Osteoblast (primary cell): ENCODE results near the gene NCK2. TPM values are rescaled to one million over a fixed set of nuclear protein-coding genes. Genes with fewer than 3 reads are reported as not detected.

Experiments
- DNase-seq: peaks from one replicate; pipeline ENCODE4 v3.0.0; 2011; ENCODE audit warnings: low spot score, mixed read lengths; ENCODE audit not compliant: insufficient read length; ENCODE audit errors: missing footprints
- H2AFZ ChIP-seq: 2 replicates; pipeline ENCODE4 v1.6.0; 2011; ENCODE audit warnings: mild to moderate bottlenecking, low read length
- H3K27ac ChIP-seq: 2 replicates; pipeline ENCODE4 v1.5.1; 2011; ENCODE audit warnings: mild to moderate bottlenecking, low read depth, low read length, moderate library complexity
- H3K27me3 ChIP-seq: 2 replicates; pipeline ENCODE4 v1.6.0; 2012; ENCODE audit warnings: mild to moderate bottlenecking, control low read depth, inconsistent platforms, low read length, moderate library complexity; ENCODE audit not compliant: insufficient read depth
- H3K36me3 ChIP-seq: 2 replicates; pipeline ENCODE4 v1.5.1; 2011; ENCODE audit warnings: mild to moderate bottlenecking, low read length, control low read depth, moderate library complexity; ENCODE audit not compliant: insufficient read depth
- H3K4me1 ChIP-seq: 2 replicates; pipeline ENCODE4 v1.5.1; 2011; ENCODE audit warnings: mild to moderate bottlenecking, low read length, control low read depth, moderate library complexity; ENCODE audit not compliant: insufficient read depth
- H3K4me2 ChIP-seq: 2 replicates; pipeline ENCODE4 v1.6.0; 2011; ENCODE audit warnings: mild to moderate bottlenecking, low read length; ENCODE audit not compliant: insufficient read depth
- H3K4me3 ChIP-seq: fragments of 200-600 bp; sonication (generic); 3 replicates; pipeline ENCODE4 v1.5.1; 2012; ENCODE audit warnings: mild to moderate bottlenecking, low read length, inconsistent platforms; ENCODE audit not compliant: insufficient read depth
- H3K79me2 ChIP-seq: 2 replicates; pipeline ENCODE4 v1.6.0; 2012; ENCODE audit warnings: mild to moderate bottlenecking, low read length, control low read depth, inconsistent platforms; ENCODE audit not compliant: insufficient read depth
- H3K9me3 ChIP-seq: 2 replicates; pipeline ENCODE4 v1.5.1; 2011; ENCODE audit warnings: low read depth, low read length, control low read depth
- H4K20me1 ChIP-seq: 2 replicates; pipeline ENCODE4 v1.6.0; 2012; ENCODE audit warnings: mild to moderate bottlenecking, low read length, control low read depth; ENCODE audit not compliant: insufficient read depth
- total RNA-seq: library from RNA; depleted of rRNA; stranded (reverse); fragments of >200 nt; gene quantifications from 2 replicates; pipeline ENCODE4 v1.2.3, GENCODE V29; 2012
- TF ChIP-seq, protein P1 (sequence below): IDR thresholded peaks from 2 replicates; pipeline ENCODE4 v1.5.1; 2011; ENCODE audit warnings: mild to moderate bottlenecking, low read depth, low read length, moderate library complexity; ENCODE audit errors: extremely low read depth

NCK2 gene
- total RNA-seq, 1 donor: 28.6 TPM

DNA sequence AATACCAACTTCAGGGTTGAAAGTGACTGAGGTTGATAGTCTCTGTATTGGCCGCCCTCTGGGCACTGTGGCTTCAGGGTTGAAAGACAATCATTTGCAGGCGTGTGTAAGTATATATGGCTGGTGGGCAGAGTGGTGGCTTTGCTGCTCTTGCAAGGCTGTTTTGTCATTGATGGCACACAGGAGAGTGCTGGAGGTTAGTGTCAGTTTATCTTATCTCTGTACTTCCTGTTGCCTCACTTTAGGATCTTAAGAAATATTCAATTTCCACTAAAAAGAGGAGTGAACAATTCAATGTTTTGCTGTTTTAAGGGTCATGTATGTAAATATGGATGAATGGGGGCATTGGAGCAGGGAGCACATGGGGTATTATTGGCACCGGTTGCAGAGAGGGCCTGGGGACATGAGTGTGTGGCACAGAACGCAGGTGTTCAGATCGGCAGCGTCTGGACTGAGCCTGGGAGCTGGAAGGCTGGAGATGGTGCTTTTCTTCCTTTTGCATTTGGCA lies 51.5 kb downstream of the NCK2 start:
- Histone ChIP-seq H3K4me1 (peaks cover 47% of the 10 kb centered on the region), H3K4me3 (no peak overlapping the region), H3K27ac (peak overlapping the region; percentile 30), H3K36me3 (no peaks in the 10 kb centered on the region), H3K27me3 (no peaks in the 10 kb centered on the region), H4K20me1 (peaks cover 24% of the 10 kb centered on the region), H2AFZ (no peak overlapping the region), H3K4me2 (peak overlapping the region; percentile 72), H3K9me3 (no peaks in the 10 kb centered on the region), H3K79me2 (peaks cover 65% of the 10 kb centered on the region)
- no peak for DNase-seq
- TF ChIP-seq, protein P1, sequence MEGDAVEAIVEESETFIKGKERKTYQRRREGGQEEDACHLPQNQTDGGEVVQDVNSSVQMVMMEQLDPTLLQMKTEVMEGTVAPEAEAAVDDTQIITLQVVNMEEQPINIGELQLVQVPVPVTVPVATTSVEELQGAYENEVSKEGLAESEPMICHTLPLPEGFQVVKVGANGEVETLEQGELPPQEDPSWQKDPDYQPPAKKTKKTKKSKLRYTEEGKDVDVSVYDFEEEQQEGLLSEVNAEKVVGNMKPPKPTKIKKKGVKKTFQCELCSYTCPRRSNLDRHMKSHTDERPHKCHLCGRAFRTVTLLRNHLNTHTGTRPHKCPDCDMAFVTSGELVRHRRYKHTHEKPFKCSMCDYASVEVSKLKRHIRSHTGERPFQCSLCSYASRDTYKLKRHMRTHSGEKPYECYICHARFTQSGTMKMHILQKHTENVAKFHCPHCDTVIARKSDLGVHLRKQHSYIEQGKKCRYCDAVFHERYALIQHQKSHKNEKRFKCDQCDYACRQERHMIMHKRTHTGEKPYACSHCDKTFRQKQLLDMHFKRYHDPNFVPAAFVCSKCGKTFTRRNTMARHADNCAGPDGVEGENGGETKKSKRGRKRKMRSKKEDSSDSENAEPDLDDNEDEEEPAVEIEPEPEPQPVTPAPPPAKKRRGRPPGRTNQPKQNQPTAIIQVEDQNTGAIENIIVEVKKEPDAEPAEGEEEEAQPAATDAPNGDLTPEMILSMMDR: no peak

- H3K9me3 ChIP-seq: no peaks in the 10 kb centered on the region
- DNase-seq: peak; percentile 79
- TF ChIP-seq, protein P1: no peak
- peak overlapping the region; percentile 30 for H3K27ac ChIP-seq
- H3K27me3 ChIP-seq: no peaks in the 10 kb centered on the region
- peaks cover 47% of the 10 kb centered on the region for H3K4me1 ChIP-seq
- H2AFZ ChIP-seq: no peak overlapping the region
- peak overlapping the region; percentile 12 for H3K4me2 ChIP-seq
- H4K20me1 ChIP-seq: peaks cover 25% of the 10 kb centered on the region
- H3K36me3 ChIP-seq: no peaks in the 10 kb centered on the region
- H3K79me2 ChIP-seq: peaks cover 65% of the 10 kb centered on the region
- no peak overlapping the region for H3K4me3 ChIP-seq
Observed at GRCh38 chr2:105796791-105797190, 52.1 kb downstream of the NCK2 start.

DNA sequence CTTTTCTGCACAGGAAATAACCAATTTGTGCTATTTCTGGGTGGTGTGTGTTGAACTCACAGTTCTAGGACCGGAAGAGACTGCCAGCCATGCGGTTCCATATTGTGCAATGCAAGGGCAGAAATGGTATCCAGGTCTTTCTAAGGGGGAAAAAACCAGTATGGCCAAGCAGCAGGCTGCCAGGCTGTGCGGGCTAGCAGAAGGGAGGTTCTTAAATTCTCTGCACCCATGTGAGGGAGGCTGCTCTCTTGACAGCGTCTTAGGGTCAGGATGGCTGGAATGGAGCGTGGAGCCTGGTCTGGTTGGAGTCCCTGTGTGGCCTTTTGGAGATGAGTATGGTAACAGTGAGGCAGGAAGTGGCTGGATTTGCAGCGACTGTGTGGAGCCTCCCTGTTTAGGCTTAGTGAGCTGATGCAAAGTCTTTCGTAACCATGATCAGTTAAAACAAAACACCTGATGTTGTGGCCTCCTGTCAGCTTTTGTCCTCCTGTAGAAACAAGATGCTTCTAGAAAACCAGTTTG lies 52.6 kb downstream of the NCK2 start:
- Histone ChIP-seq H3K79me2 (peaks cover 65% of the 10 kb centered on the region), H3K9me3 (no peaks in the 10 kb centered on the region), H2AFZ (peak overlapping the region; percentile 16), H3K4me1 (peaks cover 47% of the 10 kb centered on the region), H3K36me3 (no peaks in the 10 kb centered on the region), H3K27ac (peak overlapping the region; percentile 30), H4K20me1 (peaks cover 31% of the 10 kb centered on the region), H3K4me3 (no peak overlapping the region), H3K27me3 (no peaks in the 10 kb centered on the region), H3K4me2 (peak overlapping the region; percentile 12)
- TF ChIP-seq, protein P1: no peak
- DNase-seq: no peak

GRCh38 chr2:105798595-105798994 lies 53.9 kb downstream of the NCK2 start:
- Histone ChIP-seq H3K27ac (no peak overlapping the region), H3K79me2 (peaks cover 64% of the 10 kb centered on the region), H3K4me2 (no peak overlapping the region), H3K4me1 (peaks cover 50% of the 10 kb centered on the region), H3K27me3 (no peaks in the 10 kb centered on the region), H3K9me3 (no peaks in the 10 kb centered on the region), H3K4me3 (no peak overlapping the region), H4K20me1 (peaks cover 34% of the 10 kb centered on the region), H2AFZ (no peak overlapping the region), H3K36me3 (no peaks in the 10 kb centered on the region)
- DNase-seq: no peak
- TF ChIP-seq, protein P1: no peak
